Activated T-helper 1 cell treated with Interleukin-2 at 50 U/mL for 16 hours (primary cell): Measurements from ENCODE around the gene LACTB.

Source experiments
- DNase-seq: peaks from one replicate; pipeline ENCODE4 v3.0.0-alpha.2; 2020; ENCODE audit warnings: low read depth

Gene LACTB

DNA sequence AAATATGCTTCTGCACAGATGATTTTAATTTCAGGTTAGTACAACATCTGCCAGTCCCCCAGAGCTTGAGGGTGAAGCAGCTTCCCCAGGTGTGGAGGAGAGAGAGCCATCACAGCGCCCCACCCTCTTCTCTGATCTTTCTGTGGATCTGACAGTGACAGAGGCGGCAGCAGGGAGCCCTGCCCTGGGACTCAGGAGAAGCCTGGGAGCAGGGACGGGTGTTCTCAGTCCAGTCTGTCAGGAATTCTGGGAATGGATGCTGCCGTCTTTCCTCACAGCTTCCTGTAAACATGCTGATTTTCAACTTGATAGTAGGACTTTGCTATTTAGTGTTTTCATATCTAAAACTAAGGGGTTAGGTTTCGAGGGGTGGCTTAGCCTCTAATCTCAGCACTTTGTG lies 56.4 kb downstream of the LACTB start:
- DNase-seq, result no peak

GRCh38 chr15:63180746-63181145 lies 59.1 kb downstream of the LACTB start:
- DNase-seq, result no peak

DNA sequence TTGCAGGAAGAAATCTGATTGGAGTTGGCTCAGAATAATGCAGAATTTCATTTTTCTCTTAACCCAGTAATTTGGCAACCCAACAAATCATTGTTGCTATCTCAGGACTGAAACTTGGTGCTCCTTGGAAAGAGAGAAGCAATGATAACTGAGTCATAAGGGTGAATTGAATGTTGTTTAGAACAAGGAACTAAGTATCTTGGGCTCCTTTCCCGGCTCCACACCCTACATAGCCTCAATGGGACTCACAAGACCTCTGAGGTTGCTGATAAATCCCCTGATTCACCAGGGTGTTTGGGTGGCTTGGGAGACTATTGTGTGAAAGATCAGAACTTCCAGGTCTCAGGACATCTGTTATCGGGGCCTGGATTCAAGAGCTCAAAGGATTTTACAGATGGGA lies 60.0 kb downstream of the LACTB start:
- DNase-seq, result no peak

- DNase-seq, result no peak
Measured at GRCh38 chr15:63185206-63185605, 63.5 kb downstream of the LACTB start.

GRCh38 chr15:63186065-63186464 lies 64.4 kb downstream of the LACTB start:
- no peak for DNase-seq

- no peak for DNase-seq
Measured at GRCh38 chr15:63187589-63188226, 66.0 kb downstream of the LACTB start.

DNA sequence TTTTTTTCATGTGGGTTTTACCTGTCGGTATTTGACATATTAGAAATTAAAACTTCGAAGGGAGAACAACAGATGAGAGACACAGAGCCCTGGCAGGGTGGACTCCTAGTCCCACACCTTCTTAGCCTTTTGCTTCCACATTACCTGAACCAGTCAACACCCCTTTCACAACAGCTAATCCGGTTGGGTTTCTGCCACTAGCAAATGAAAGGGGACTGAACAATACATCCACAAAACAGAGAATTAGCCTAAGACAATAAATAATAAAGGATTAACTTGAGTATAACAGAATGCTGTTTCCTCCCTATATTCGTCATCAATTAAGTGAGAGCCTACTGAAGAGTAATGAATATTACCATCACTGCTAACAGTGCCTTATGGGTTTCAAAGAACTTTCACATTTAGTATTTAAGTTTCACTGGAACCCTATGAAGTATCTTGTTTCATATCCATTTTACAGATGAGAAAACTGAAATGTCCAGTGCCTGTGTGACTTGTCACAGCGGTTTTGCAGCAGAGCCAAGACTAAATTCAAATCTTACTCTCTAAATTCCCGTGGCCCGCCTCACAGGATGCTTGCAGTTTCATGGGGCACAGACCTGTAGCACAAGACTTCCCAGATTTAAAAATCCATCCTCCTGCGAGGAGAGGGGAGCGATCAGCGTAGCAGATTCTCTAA lies 66.7 kb downstream of the LACTB start:
- DNase-seq, result no peak

GRCh38 chr15:63188926-63189871 lies 67.5 kb downstream of the LACTB start, which contains the start of gene RAB8B:
Gene RAB8B, plus strand, starts transcription at chr15:63189606. Its CDS starts 19 bp downstream, at chr15:63189625.
- DNase-seq, result peak; percentile 97

- DNase-seq, result no peak
Measured at GRCh38 chr15:63189941-63190768, 68.5 kb downstream of the LACTB start.

- DNase-seq, result no peak
Measured at GRCh38 chr15:63190769-63191649, 69.3 kb downstream of the LACTB start.
